HAP-1 (cell line): ENCODE results near the gene ANKRD40CL.
"Not testable (repeated sequence)": the region's sequence is repeated elsewhere in the genome, so short reads cannot be mapped to it uniquely, and the experiment has no call there.

Experiments
- DNase-seq, 2 experiments: peaks; one replicate each; pipeline ENCODE4 v3.0.0-alpha.2; 2016 to 2020; ENCODE audit warnings: low spot score in 2 of 2
- H3K27me3 ChIP-seq: fragments of 250-450 bp; sonication (Bioruptor Pico); 2 replicates; pipeline ENCODE4 v1.5.1; 2020; ENCODE audit warnings: low read depth, mild to moderate bottlenecking, moderate library complexity
- H3K36me3 ChIP-seq: fragments of 250-450 bp; sonication (Bioruptor Pico); replicated peaks from 2 replicates; pipeline ENCODE4 v1.5.1; 2020; ENCODE audit warnings: mild to moderate bottlenecking
- H3K4me1 ChIP-seq: fragments of 250-450 bp; sonication (Bioruptor Pico); 2 replicates; pipeline ENCODE4 v1.5.1; 2020; ENCODE audit warnings: mild to moderate bottlenecking
- H3K4me3 ChIP-seq: fragments of 250-450 bp; sonication (Bioruptor Pico); 2 replicates; pipeline ENCODE4 v1.5.1; 2020; ENCODE audit warnings: mild to moderate bottlenecking, moderate library complexity
- H3K9me3 ChIP-seq: fragments of 250-450 bp; sonication (Bioruptor Pico); 2 replicates; pipeline ENCODE4 v1.5.1; 2020; ENCODE audit warnings: mild to moderate bottlenecking, moderate library complexity
- in situ Hi-C: fragments of 300-500 bp; cut with MboI; formaldehyde crosslinking; loops from 3 replicates; pipeline ENCODE4 v1.14.3; 2020; ENCODE audit warnings: low sequenced_read_pairs, inconsistent platforms, mixed read lengths

The ANKRD40CL gene

DNA sequence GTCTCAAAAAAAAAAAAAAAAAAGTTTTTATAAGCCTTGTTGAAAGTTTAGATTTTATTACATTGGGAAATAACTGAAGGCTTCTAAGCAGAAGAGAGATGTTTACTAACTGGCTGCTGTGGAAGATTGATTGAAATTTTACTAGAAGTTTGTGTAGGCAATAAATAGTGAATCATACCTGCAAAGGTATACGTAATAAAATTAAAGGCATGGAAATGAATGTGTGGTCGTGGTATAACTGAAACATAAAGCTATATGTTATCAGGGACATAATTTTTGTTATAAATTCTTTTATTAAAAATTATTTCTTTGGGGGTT, 39.2 kb downstream of the ANKRD40CL start:
- no peaks in the 10 kb centered on the region for H3K9me3 ChIP-seq
- no peak for DNase-seq
- no peaks in the 10 kb centered on the region for H3K27me3 ChIP-seq
- no peak overlapping the region for H3K4me3 ChIP-seq
- peaks cover 13% of the 10 kb centered on the region for H3K4me1 ChIP-seq
- H3K36me3 ChIP-seq = peaks cover 8% of the 10 kb centered on the region
- in situ Hi-C loops = no loop called here

DNA sequence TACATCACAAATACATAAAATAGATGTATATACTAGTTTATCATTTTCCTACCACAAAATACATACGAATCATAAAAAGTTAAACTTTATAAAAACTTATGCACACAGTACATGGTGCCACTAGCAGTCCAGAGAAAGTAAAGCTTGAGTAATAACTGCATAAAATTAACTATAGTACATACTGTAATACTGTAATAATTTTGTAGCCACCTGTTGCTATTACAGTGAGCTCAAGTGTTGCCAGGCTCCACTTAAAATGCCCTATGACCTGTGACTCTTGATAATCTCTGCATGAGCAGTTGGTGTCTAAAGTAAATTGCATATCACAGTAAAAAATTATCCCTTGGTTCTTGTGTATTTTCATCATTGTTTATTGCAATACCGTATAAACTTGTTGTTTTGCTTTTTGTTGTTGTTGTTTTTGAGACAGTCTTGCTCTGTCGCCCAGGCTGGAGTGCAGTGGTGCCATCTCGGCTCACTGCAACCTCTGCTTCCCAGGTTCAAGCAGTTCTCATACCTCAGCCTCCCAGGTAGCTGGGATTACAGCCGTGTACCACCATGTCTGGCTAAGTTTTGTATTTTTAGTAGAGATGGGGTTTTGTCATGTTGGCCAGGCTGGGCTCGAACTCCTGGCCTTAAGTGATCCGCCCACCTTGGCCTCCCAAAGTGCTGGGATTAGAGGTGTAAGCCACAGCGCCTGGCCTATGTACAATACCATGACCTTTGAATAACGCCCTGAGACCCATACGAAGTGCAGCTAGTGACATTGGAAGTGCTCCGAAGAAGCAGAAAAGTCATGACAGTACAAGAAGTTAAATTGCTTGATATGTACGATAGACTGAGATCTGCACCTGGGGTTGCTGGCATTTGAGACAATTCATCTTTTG, 41.3 kb downstream of the ANKRD40CL start:
- H3K4me3 ChIP-seq = no peak overlapping the region
- peaks cover 25% of the 10 kb centered on the region for H3K4me1 ChIP-seq
- in situ Hi-C loops = no loop called here
- peaks cover 12% of the 10 kb centered on the region for H3K36me3 ChIP-seq
- no peaks in the 10 kb centered on the region for H3K9me3 ChIP-seq
- H3K27me3 ChIP-seq = no peaks in the 10 kb centered on the region
- DNase-seq = no peak

DNA sequence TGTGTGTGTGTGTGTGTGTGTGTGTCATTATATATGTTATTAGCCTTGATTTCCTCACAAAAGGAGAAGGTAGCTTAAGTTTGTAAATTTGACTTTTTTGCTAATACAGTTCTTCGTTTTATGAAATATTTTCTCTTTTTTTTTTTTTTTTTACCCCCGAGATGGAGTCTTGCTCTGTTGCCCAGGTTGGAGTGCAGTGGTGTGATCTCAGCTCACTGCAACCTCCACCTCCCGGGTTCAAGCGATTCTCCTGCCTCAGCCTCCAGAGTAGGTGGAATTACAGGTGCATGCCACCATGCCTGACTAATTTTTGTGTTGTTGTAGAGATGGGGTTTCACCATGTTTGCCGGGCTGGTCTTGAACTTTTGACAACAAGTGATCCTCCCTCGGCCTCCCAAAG, 42.7 kb downstream of the ANKRD40CL start:
- Histone ChIP-seq H3K36me3 (peaks cover 14% of the 10 kb centered on the region), H3K4me1 (peaks cover 25% of the 10 kb centered on the region)
- H3K4me3 ChIP-seq, H3K27me3 ChIP-seq, in situ Hi-C loops, H3K9me3 ChIP-seq, DNase-seq: not testable (repeated sequence)

DNA sequence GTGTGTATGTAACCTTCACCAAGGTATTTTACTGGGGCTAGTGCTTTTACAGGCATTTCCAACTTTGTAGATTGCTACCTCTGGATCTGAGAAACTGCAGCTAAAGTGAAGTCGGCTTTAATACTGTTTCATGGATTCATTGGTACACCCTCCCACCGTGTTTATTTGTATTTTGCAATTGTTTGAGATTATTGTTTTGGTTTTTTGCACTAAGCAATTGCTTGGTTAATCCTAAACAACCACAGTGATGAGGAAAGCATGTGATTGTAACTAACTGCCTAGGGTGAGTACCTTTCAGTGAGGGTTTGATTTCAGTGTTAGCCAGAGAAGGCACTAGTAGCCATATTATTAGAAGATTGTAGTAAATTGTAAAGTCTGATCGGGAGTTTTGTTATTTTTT, 44.6 kb downstream of the ANKRD40CL start:
- Histone ChIP-seq H3K9me3 (no peaks in the 10 kb centered on the region), H3K36me3 (peaks cover 16% of the 10 kb centered on the region), H3K4me1 (peaks cover 30% of the 10 kb centered on the region), H3K4me3 (peak overlapping the region; percentile 99), H3K27me3 (no peaks in the 10 kb centered on the region)
- DNase-seq = no peak
- in situ Hi-C loops = no loop called here

DNA sequence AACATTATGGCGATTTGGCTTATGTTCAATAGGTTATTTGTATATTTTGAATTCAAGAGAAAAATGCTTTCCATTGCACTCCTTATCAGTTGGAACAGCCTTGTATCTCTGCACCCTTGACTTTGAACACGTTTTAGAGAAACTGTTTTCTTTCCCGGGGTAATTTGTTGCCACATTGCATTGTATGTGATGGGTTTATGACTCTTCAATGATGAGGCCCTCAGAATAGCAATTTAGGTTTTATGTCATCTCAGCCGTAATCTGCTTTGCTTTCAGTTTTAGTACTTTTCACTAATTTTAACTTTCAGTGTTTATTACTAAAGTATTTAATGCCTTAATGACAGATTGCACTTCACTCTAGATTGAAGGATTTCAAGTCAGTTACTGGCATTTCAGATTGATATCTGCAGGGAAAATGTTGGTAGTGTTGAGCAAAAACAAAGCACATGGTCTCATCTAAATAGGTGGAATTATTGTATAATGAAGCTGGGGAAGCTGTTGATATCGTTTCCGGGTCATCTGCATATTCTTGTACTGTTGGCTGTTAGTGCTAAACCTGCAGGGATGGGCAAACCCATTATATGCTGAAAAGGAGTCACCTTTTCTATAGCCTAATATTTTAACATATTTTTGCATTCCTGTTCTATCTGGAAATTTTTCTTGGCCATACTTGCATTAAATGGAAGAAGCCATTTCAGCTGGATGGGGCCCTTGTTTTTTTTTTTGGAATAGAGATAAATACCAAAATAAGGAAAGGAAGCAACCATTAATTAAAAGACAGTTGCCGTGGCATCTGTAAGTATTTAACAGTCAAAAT, 45.9 kb downstream of the ANKRD40CL start:
- DNase-seq = no peak
- in situ Hi-C loops = no loop called here
- no peaks in the 10 kb centered on the region for H3K27me3 ChIP-seq

DNA sequence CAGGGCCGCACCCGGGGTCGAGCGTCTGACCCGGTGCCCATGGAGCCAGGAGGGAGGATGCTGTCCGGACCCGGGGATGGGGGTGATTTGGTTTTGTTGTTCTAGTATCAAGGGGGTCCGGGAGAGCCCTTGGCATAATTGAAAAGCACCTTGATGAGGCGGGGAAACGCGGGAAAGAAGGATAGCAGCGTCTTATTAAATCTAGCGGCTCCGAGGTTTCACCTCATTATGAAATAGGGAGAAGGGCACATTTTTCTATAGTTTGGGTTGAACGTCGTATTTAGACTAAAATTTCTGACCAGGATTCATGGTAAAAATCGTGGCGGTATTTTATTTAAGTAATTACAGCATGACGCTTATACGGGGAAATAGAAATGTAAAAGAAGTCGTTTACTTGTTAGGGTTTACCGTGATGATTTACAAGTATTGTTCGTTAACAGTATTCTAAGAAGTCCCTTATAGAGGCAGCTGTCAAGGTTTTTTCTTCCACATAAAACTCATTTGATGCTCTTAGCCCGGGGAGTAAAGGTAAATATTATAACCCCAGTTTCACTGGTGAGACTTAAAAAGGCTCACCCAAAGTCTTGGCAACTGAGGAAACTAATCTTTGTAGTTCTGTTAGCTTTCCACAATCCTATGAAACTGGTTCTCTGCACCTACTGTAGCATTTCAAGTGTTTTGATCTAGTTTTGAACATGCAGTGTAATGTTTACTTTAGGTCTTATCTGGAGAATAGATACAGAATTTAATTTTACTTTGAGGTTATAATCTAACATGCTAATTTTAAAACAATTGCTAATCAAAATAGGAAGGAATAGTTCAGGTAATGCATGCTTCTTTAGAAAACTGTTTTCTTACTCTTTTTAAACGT, 47.2 kb downstream of the ANKRD40CL start:
- H3K9me3 ChIP-seq = no peaks in the 10 kb centered on the region
- peak overlapping the region; percentile 99 for H3K4me3 ChIP-seq
- H3K27me3 ChIP-seq = no peaks in the 10 kb centered on the region
- DNase-seq = peak in 1 of 2 experiments; percentile 34
- in situ Hi-C loops = no loop called here
- peaks cover 15% of the 10 kb centered on the region for H3K36me3 ChIP-seq
- H3K4me1 ChIP-seq = peaks cover 20% of the 10 kb centered on the region

More for the DNA sequence above, 45.9 kb downstream of the ANKRD40CL start:
- no peaks in the 10 kb centered on the region for H3K9me3 ChIP-seq
- H3K4me1 ChIP-seq = peaks cover 28% of the 10 kb centered on the region
- peaks cover 16% of the 10 kb centered on the region for H3K36me3 ChIP-seq
- peak overlapping the region; percentile 99 for H3K4me3 ChIP-seq

DNA sequence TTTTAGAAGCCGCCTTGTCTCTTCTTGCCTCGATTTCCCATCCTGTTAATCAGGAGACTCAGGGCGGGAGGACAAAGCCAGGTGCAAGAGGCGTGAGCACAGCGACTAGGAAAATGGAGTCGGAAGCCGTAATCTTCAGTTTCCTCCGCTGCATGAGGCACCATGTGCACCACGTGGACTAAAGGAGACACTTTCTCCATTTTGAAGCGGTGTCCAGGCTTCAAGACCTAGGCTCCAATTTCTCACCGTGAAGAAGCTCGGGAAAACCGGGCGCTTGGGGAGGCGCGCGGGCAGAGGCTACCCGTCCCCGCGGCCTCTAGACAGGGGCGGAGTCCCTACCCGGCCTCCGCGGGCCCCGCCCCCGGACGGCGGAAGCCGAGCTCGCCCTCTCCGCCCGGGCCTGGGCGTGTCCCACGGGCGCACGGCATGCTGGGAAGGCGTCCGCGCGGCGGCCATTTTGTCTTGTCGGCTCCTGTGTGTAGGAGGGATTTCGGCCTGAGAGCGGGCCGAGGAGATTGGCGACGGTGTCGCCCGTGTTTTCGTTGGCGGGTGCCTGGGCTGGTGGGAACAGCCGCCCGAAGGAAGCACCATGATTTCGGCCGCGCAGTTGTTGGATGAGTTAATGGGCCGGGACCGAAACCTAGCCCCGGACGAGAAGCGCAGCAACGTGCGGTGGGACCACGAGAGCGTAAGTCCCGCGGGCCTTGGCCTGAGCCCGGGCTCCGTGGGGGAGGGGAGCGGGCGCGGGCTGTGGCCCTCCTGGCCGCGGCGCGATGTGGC, 48.0 kb downstream of the ANKRD40CL start, which contains the start of gene LUC7L3:
Gene LUC7L3 (plus strand): TSS at position 460 of the 780 bp plus-strand sequence. CDS start 130 bp downstream, at position 590.
- Histone ChIP-seq H3K4me1 (peaks cover 20% of the 10 kb centered on the region), H3K9me3 (no peaks in the 10 kb centered on the region), H3K27me3 (no peaks in the 10 kb centered on the region), H3K36me3 (peaks cover 11% of the 10 kb centered on the region), H3K4me3 (peak within 1 kb of the TSS; percentile 99)
- DNase-seq = peak; percentile 90 to 95
- in situ Hi-C loops = no loop called here

DNA sequence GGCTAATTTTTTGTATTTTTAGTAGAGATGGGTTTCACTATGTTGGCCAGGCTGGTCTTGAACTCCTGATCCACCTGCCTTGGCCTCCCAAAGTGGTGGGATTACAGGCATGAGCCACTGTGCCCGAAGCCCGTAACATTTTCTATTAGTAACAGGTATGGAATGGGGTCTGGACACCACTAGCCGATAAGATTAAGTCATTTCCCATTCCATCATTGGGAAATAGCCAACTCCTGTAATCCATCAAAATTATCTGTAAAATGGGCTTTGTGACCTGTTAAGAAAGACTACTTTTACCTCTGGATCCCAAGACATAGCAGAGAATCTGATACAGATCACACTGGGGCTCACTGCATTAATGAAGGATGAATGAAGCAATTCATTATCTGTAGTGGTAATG, 51.8 kb downstream of the ANKRD40CL start:
- Histone ChIP-seq H3K4me3 (no peak overlapping the region), H3K27me3 (no peaks in the 10 kb centered on the region), H3K9me3 (no peaks in the 10 kb centered on the region), H3K4me1 (peaks cover 13% of the 10 kb centered on the region), H3K36me3 (peaks cover 7% of the 10 kb centered on the region)
- in situ Hi-C loops = no loop called here
- DNase-seq = no peak

DNA sequence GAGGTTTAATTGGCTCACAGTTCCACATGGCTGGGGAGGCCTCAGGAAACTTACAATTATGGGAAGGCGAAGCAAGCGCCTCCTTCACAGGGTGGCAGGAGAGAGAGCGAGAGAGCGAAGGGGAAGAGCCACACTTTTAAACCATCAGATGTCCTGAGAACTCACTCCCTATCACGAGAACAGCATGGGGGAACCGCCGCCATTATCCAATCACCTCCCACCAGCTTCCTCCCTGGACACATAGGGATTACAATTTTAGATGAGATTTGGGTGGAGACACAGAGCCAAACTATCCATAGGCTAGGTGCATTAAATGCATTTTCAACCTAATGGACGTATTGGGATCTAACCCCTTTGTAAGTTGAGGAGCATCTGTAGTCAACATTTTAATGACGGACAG, 54.7 kb downstream of the ANKRD40CL start:
- H3K4me3 ChIP-seq = no peak overlapping the region
- no peak for DNase-seq
- H3K4me1 ChIP-seq = peaks cover 29% of the 10 kb centered on the region
- H3K27me3 ChIP-seq = no peaks in the 10 kb centered on the region
- no peaks in the 10 kb centered on the region for H3K36me3 ChIP-seq
- in situ Hi-C loops = no loop called here
- no peaks in the 10 kb centered on the region for H3K9me3 ChIP-seq
